NCI-H2107 treated with DMSO at 0.1 percent for 48 hours (cell line): ENCODE data around the gene SELENOO.
A peak's percentile ranks its signal among the peaks of the same experiment; 100 is the strongest.
"Not testable (repeated sequence)": the region's sequence is repeated elsewhere in the genome, so short reads cannot be mapped to it uniquely, and the experiment has no call there.

Source experiments
- DNase-seq: peaks from one replicate; lab custom pipeline; 2025; ENCODE audit not compliant: unreplicated experiment; lab: John Stamatoyannopoulos, UW

Gene SELENOO

GRCh38 chr22:50200461-50201190, at the start of gene SELENOO:
TSS of gene SELENOO (plus strand) at chr22:50201011. CDS start at chr22:50201037, 26 bp downstream.
- peak; percentile 40 for DNase-seq

GRCh38 chr22:50151571-50152537, 49.0 kb upstream of the SELENOO start:
- DNase-seq = no peak

GRCh38 chr22:50153056-50153755, 47.6 kb upstream of the SELENOO start:
- no peak for DNase-seq

- DNase-seq = no peak
These were observed 47.1 kb upstream of the SELENOO start for GRCh38 chr22:50153756-50154140.

GRCh38 chr22:50157709-50158375, 43.0 kb upstream of the SELENOO start:
- DNase-seq = no peak

GRCh38 chr22:50160947-50161346, 39.9 kb upstream of the SELENOO start:
- DNase-seq = no peak

GRCh38 chr22:50161508-50162390, 39.1 kb upstream of the SELENOO start:
- no peak for DNase-seq

GRCh38 chr22:50162391-50162956, 38.3 kb upstream of the SELENOO start:
- no peak for DNase-seq

- DNase-seq = no peak
These were observed 35.2 kb upstream of the SELENOO start for GRCh38 chr22:50165436-50166123.

- DNase-seq = no peak
These were observed 32.9 kb upstream of the SELENOO start for GRCh38 chr22:50167689-50168489.

- DNase-seq = not testable (repeated sequence)
These were observed 32.2 kb upstream of the SELENOO start for GRCh38 chr22:50168490-50169180.

GRCh38 chr22:50169181-50169759, 31.5 kb upstream of the SELENOO start:
- DNase-seq = no peak

GRCh38 chr22:50169774-50170341, 31.0 kb upstream of the SELENOO start:
- DNase-seq = no peak

- DNase-seq = no peak
These were observed 30.1 kb upstream of the SELENOO start, which contains the start of gene PANX2 for GRCh38 chr22:50170453-50171318. TSS of gene PANX2 (plus strand) at chr22:50170731. CDS start at chr22:50170731, 0 bp downstream.

- DNase-seq = no peak
These were observed 29.4 kb upstream of the SELENOO start for GRCh38 chr22:50171319-50171964.
